CD4-positive, alpha-beta T cell treated with Interleukin-12 subunit alpha and Interleukin-12 subunit beta, for 1 hour (primary cell): ENCODE results near the gene AGPAT4.
"Not testable (repeated sequence)": the region's sequence is repeated elsewhere in the genome, so short reads cannot be mapped to it uniquely, and the experiment has no call there.

Experiments used
- DNase-seq: peaks from one replicate; pipeline ENCODE4 v3.0.0-alpha.2; 2020

The AGPAT4 gene

DNA sequence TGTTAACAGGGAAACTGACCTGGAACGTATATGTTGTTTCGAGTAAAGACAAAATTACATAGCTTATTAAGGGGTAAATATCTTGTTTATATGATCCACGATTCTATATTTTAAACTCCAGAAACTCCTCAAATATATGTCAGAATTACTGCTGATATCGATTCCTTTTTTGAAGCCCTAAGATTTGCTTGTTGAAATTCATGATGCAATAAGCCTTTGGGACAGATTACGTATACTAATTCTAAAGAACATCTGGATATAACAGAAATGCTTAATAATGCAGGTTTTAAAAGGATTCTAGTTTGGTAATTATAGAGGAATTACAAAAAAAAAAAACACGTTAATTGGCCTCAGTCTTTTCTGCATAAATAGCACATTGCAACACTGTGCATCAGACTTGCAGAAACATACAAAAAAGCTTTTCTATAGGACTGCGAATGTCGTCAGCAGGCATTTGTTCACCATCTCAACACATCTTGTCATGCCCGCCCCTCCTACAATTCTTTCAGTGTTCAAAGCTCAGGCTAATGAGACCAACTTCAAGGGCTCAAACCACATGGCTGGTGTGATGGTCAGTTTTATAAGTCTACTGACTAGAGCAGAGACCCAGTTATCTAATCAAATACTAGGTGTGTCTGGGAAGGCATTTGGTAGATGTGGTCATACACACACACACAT lies 74.9 kb downstream of the AGPAT4 start:
- DNase-seq, result no peak

DNA sequence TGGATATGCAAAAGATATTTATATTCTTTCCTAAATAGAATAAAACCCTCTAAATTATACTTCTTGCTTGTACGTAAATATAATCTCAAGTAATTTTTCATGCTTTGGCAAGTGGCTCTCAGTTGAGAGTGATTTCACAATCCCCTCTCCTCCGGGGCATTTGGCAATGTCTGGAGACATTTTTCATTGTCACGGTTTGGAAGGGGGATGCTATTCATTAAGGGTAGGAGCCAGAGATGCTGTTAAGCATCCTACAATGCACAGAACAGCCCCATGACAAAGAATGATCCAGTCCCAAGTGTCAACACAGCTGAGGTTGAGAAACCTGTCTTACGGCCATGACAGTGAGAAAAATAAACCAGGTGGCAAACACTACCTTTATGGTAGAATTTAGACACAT lies 75.7 kb downstream of the AGPAT4 start:
- no peak for DNase-seq

GRCh38 chr6:161195386-161195785 lies 78.5 kb downstream of the AGPAT4 start:
- no peak for DNase-seq

DNA sequence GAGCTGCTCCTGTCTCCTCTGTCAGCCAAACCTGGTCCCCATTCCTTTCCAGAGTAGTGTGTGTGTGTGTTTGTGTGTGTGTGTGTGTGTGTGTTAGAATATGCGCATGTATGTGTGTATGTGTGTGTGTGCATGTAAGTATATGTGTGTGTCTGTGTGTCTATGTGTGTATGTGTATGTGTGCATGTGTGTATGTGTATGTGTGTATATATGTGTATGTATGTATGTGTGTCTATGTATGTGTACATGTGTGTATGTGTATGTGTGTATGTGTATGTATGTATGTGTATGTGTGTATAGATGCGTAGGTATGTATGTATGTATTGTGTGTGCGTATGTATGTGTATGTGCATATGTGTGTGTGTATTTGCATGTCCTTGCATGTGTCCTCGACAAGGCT lies 79.5 kb downstream of the AGPAT4 start:
- DNase-seq, result no peak

GRCh38 chr6:161192636-161193411 lies 81.0 kb downstream of the AGPAT4 start:
- no peak for DNase-seq

GRCh38 chr6:161191671-161192070 lies 82.2 kb downstream of the AGPAT4 start:
- no peak for DNase-seq

DNA sequence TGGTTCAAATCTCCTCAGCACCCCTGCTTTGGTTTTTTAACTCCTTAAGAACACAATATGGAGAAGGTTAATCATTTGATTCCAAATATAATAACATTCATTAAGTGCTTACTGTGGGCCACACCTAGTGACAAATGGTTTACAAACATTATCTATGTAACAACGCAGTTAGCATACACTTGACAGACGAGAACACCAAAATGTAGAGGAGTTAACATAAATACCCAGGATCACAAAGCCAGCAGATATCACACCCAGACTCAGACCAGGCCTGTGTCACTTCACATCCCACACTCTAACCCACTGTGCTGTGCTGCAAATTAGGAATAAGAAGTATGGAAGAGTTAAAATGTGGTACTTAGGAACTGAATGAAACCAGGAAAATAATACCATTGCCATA lies 82.9 kb downstream of the AGPAT4 start:
- DNase-seq, result no peak

- DNase-seq, result no peak
Observed at GRCh38 chr6:161189891-161190290, 84.0 kb downstream of the AGPAT4 start.

DNA sequence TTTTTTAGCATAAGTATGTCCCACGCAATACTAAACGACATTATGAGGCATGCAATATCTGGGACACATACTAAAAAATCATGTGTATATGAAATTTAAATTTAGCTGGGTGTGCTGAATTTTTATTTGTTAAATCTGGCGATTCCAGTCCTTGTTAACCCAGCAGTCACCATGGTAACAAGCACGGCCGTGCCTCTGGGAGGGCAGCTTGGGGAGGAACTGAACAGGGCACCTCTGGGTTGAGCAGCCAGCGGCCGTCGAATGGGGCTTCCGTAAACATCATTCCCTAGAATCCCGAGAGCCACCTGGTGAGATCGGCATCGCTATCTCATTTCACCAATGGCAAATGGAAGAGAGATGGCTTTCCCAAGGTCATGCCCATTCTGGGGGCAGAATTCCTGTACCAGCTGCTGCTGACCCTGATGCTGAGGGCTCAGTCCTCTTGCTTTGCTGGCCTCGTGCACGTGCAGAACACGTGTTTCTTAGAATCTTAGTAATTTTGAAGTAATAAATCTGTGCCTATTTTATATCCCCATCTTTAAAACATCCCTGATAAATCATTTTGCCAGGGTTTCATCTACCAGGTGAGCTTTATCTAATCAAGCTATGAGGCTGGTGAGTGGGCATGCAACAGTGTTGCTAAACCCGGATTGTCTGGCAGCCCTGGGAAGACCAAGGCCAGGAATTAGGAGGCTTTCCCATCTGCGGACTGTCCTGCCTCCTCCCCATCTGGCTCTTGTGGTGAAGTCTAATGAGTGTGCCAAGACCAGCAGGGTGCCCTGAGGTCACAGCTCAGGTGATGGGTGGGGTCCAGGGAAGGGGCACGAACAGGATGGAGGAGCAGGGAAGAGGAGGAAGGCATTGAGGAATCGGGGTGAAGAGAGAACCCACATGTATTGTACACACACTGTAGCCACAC lies 85.1 kb downstream of the AGPAT4 start:
- no peak for DNase-seq

GRCh38 chr6:161186173-161186769 lies 87.6 kb downstream of the AGPAT4 start:
- DNase-seq, result peak; percentile 1

- DNase-seq, result no peak
Observed at GRCh38 chr6:161181121-161181520, 92.7 kb downstream of the AGPAT4 start.

- not testable (repeated sequence) for DNase-seq
Observed at GRCh38 chr6:161178155-161178554, 95.7 kb downstream of the AGPAT4 start.

GRCh38 chr6:161176428-161176827 lies 97.4 kb downstream of the AGPAT4 start:
- DNase-seq, result not testable (repeated sequence)

DNA sequence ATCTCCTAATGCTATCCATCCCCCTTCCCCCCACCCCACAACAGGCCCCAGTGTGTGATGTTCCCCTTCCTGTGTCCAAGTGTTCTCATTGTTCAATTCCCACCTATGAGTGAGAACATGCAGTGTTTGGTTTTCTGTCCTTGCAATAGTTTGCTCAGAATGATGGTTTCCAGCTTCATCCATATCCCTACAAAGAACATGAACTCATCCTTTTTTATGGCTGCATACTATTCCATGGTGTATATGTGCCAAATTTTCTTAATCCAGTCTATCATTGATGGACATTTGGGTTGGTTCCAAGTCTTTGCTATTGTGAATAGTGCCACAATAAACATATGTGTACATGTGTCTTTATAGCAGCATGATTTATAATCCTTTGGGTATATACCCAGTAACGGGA lies 101.1 kb downstream of the AGPAT4 start:
- DNase-seq, result not testable (repeated sequence)

- no peak for DNase-seq
Observed at GRCh38 chr6:161171207-161171606, 102.7 kb downstream of the AGPAT4 start.

- DNase-seq, result no peak
Observed at GRCh38 chr6:161169696-161170095, 104.2 kb downstream of the AGPAT4 start.

DNA sequence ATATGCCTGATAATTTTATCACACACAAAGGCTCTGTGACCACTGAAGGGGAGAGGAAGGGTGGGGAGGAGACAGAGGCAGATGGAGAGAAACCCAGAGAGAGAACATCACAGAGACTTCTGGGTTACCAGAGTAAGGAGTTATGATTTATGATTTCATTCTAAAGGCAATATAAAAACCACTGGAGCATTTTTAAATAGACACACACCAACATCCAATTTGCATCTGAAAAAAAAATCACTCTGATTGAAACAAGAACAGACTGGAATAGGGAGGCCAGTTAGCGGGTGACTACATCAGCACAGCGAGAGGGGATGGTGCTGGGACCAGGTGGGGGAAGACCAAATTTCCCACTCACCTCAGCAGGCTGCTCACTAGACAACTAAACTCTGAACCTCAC lies 104.8 kb downstream of the AGPAT4 start:
- DNase-seq, result no peak

- DNase-seq, result no peak
Observed at GRCh38 chr6:161168281-161168891, 105.5 kb downstream of the AGPAT4 start.

- no peak for DNase-seq
Observed at GRCh38 chr6:161166677-161167076, 107.2 kb downstream of the AGPAT4 start.

DNA sequence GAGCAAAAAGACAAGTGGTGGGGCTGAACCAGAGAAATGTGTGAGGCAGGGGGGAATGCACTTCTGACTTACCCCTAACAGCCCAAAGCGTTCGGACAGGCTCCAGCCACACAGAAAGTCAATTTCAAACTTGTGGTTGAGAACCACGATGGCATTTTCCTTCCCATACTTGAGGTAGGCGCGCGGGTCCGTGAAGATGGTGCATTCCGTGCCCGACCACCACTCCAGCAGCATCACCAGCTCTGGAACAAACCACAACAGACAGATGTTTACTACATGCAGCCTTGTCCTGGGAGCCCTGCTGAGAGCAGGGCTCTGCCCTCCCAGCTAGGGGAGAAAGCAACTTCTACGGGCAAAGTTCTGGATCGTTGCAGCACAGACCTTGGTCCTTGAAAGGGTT lies 107.7 kb downstream of the AGPAT4 start:
- no peak for DNase-seq

DNA sequence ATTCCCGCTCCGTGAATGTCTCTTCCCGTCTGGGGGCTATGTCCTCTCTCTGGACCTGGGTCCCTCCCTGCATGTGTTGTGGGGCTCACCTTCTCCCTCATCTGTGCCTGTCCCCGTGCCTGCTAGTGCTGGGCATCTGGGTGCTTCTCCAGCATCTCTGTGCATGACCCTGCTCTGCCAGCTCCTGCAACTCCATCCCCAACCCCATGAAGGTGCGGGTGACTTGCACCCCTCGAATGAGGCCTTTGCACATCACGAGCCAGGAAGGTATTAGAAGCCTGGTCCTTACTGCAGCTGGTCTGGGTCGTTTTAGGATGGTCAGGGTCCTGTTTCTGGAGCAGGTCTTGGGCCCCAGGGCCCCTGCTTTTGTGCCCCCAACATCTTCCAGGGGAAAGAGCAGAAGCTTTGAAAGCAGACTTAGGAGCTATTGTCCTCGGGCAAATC lies 109.7 kb downstream of the AGPAT4 start:
- DNase-seq, result no peak

- no peak for DNase-seq
Observed at GRCh38 chr6:161163466-161164181, 110.2 kb downstream of the AGPAT4 start.
